Activated CD8-positive, alpha-beta memory T cell treated with anti-CD3 and anti-CD28 coated beads, Interleukin-2, amount 50 U/mL, for 48 hours (primary cell): ENCODE data around the gene ZFP69B.

Experiments used
- DNase-seq: peaks from one replicate; pipeline ENCODE4 v3.0.0-alpha.2; 2020

The ZFP69B gene

GRCh38 chr1:40449684-40450494 is at the start of gene ZFP69B:
ZFP69B (plus strand) TSS chr1:40450476; CDS start chr1:40450962, 486 bp downstream.
- DNase-seq: peak; percentile 98

GRCh38 chr1:40401473-40402201 is 48.6 kb upstream of the ZFP69B start:
- no peak for DNase-seq

DNA sequence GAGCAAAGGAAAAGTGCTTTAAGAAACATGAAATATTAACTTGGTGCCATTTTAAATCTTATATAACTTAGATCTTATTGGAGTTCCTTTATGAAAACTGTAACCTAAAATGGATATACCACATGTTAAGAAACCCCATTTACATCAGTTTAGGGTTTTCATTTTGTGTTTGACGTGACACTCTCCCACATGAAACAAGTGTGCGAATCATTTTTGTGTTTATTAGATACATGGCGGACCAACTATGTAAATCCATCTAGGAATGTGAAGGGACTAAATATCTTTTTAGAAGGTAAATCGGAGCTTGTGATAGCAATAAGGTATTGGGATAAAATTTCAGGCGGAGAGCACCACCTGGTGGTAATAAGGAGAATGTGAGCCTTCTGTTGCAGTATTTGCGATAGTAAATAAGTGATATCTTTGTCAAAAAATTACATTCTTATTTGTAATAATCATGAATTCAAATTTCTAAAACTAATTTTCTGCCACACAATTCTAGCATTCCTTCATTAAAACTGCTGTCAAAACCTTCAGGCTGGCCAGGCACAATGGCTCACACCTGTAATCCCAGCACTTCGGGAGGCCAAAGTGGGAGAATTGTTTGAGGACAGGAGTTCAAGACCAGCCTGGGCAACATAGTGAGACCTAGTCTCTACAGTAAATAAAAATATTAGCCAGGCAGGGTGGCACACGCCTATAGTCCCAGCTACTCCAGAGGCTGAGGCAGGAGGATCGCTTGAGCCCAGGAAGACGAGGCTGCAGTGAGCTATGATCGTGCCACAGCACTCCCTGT is 45.4 kb upstream of the ZFP69B start:
- DNase-seq: no peak

- no peak for DNase-seq
Measured at GRCh38 chr1:40405812-40406211, 44.5 kb upstream of the ZFP69B start.

DNA sequence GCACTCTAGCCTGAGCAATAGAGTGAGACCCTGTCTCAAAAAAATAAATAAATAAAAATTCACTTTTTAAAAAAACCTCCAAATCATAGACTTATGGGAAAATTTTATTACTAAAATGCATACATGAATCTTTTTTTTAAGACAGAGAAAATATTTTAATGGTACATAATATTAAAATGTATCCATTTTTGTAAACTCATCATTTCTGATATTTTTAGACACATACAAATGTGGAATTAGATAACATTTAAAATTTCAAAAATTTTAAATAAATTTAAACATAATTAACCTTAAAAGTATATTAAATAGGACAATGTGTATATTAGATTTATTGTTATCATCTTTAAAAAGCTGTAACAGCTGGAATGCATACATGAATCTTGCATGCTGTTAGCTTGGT is 42.8 kb upstream of the ZFP69B start:
- DNase-seq: no peak

DNA sequence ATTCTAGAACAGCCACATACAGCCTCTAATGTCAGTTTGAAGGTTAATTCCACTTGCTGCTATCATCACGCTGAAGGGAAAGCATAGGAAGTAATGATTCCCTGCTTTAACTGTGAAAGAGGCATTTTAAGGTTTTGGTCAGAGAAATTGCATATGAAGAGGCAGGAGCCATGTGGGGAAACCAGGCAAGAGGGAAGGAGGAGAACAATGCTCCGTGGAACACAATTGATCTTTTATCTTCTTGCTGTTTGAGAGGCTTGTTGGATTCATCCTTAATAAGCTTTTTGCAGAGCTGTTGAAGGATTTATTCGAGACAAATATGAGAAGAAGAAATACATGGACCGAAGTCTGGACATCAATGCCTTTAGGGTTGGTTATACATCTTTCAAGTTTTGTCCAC is 40.8 kb upstream of the ZFP69B start:
- DNase-seq: no peak

- no peak for DNase-seq
Measured at GRCh38 chr1:40411294-40411693, 39.0 kb upstream of the ZFP69B start.

- DNase-seq: no peak
Measured at GRCh38 chr1:40411843-40412242, 38.4 kb upstream of the ZFP69B start.

DNA sequence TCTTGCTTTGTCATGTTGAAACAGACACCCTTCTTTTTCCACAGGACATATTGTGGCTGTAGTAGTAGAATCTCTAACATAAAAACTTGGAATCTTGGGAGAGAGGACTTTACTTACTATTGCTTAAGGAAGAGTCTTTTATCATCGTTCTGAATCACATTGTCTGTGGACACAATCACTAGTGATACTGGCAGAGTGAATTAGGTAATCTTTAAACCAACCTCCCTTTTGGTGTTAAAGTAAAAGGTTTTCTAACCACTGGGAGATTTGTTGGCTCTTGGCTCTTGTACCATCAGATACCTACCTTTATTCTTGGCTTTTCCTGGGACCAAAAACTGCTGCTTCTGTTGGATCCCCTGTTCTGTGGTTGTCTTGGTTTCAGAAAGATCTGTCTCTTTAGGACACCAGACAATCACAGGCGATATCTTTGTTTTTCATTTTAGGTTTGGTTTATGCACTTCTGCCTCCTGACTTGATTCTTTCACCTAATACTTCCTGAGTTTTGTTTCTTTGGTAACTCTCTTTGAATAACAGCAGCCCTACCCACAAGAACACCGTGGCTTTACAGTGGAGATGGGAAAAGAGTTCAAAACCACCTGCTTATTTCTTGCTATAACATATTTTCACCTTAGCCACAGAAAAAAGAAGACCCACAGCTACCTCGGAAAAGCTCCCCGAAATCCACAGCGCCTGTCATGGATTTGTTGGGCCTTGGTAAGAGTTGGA is 36.6 kb upstream of the ZFP69B start:
- no peak for DNase-seq

DNA sequence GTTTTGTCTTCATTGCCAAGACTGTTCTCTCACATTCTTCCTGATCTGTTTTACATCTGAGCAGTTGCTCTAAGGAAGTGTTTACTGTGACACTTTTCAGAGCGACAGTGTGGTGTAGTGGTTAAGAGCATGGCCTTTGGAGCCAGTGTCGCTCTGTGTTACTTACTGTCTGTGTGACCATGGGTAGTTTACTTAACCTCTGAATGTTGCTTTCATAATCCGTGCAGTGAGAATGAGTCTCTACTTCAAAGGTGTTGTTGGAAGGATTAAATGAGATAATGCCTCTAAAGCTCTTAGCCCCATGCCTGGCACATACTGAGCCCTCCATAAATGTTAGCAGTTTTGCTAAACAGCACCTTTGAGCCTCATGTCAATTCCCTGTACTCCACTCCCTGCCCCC is 35.9 kb upstream of the ZFP69B start:
- no peak for DNase-seq

DNA sequence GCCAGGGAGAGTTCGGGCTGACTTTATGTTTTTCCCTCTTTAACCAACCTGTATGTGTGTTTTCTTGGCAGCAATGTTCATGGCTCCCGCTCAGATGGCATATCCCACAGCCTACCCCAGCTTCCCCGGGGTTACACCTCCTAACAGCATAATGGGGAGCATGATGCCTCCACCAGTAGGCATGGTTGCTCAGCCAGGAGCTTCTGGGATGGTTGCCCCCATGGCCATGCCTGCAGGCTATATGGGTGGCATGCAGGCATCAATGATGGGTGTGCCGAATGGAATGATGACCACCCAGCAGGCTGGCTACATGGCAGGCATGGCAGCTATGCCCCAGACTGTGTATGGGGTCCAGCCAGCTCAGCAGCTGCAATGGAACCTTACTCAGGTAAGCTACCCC is 33.6 kb upstream of the ZFP69B start:
- no peak for DNase-seq

- DNase-seq: no peak
Measured at GRCh38 chr1:40421431-40422384, 28.6 kb upstream of the ZFP69B start.

DNA sequence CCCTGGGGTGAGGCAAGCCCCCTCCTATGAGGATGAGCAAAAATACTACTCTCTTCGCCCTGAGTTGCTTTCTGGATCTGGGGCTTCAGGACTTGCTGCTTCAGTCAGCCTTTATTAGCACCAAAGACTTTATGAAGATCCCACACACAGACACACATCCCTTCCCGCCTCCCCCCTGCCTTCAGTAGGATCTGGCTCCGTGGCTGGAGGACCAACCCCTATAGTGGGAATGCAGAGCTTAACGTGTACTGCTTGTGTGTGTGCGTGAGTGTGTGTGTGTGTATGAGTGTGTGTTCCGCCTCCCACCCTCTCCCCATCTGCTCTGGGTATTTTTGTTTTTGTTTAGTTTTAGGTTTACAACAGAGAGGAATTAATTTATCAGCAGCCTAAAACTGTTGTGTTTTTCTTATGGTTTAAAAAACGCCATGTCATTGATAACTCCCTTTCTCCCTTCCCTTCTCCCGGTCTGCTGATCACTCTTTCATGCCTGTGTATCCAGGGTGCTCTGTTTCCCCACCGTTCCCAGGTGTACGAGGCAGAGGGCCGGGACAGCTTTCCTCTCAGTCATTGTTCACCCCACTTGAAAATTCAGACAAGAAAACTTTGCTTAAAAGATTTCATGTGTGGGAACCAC is 27.5 kb upstream of the ZFP69B start:
- DNase-seq: no peak

- no peak for DNase-seq
Measured at GRCh38 chr1:40423264-40423642, 27.0 kb upstream of the ZFP69B start.

GRCh38 chr1:40423951-40424618 is 26.2 kb upstream of the ZFP69B start:
- no peak for DNase-seq

DNA sequence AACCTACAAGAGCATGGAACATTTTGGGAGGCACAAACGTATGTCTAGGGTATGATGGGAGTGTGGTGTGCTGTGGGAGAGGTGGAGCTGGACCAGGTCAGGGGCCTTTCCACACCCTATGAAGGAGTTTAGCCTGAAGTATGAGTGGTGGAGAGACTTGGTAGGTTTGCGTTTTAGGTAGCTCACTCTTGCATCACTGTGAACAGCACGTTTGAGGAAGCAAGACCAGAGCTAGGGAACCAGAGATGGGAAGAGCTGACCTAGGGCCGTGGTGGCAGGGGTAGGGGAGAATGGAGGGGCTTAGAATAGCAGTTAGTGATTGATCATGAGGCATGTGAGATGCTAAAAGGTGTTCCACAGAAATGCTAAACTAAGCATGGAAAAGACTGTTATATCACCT is 25.1 kb upstream of the ZFP69B start:
- no peak for DNase-seq

- DNase-seq: no peak
Measured at GRCh38 chr1:40431385-40431784, 18.9 kb upstream of the ZFP69B start.

- DNase-seq: no peak
Measured at GRCh38 chr1:40432644-40433390, 17.5 kb upstream of the ZFP69B start.

- no peak for DNase-seq
Measured at GRCh38 chr1:40435471-40435870, 14.8 kb upstream of the ZFP69B start.

GRCh38 chr1:40435876-40436275 is 14.4 kb upstream of the ZFP69B start:
- DNase-seq: no peak
